Hepatocyte (in vitro differentiated cells): Measurements from ENCODE around the gene ADAM12.

ENCODE experiments used
- EZH2 ChIP-seq: fragments of 200-600 bp; sonication (generic); IDR thresholded peaks from 2 replicates; pipeline ENCODE4 v1.6.1; 2016; ENCODE audit warnings: antibody characterized with exemption, mild to moderate bottlenecking, borderline replicate concordance
- TF ChIP-seq, protein P1 (sequence below): fragments of 200-600 bp; sonication (generic); IDR thresholded peaks from 2 replicates; pipeline ENCODE4 v1.5.1; 2016; ENCODE audit warnings: antibody characterized with exemption, mild to moderate bottlenecking; ENCODE audit not compliant: poor library complexity

DNA sequence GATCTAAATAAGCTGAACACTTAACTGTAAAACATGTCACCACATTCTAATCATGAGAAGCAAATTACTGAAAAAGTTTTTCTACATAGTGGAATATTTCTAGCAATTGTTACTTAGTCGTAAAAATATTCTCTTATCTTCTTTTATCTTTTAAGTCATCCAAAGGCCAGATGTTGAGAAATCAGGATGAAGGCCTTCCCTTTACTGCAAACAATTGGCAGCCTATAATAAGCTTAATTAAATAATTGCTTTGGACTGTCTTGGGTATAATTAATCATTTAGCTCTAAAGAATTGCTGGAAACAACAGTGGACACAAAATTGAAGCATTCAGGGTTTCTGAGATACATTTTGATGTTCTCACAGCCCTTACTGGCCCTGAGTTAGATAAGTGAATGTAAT lies 265.4 kb downstream of the ADAM12 start:
- TF ChIP-seq, protein P1, sequence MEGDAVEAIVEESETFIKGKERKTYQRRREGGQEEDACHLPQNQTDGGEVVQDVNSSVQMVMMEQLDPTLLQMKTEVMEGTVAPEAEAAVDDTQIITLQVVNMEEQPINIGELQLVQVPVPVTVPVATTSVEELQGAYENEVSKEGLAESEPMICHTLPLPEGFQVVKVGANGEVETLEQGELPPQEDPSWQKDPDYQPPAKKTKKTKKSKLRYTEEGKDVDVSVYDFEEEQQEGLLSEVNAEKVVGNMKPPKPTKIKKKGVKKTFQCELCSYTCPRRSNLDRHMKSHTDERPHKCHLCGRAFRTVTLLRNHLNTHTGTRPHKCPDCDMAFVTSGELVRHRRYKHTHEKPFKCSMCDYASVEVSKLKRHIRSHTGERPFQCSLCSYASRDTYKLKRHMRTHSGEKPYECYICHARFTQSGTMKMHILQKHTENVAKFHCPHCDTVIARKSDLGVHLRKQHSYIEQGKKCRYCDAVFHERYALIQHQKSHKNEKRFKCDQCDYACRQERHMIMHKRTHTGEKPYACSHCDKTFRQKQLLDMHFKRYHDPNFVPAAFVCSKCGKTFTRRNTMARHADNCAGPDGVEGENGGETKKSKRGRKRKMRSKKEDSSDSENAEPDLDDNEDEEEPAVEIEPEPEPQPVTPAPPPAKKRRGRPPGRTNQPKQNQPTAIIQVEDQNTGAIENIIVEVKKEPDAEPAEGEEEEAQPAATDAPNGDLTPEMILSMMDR: no peak
- no peak for TF ChIP-seq EZH2
